ENCODE results near the gene TANK. TPM values are rescaled to one million over a fixed set of nuclear protein-coding genes. Genes with fewer than 3 reads are reported as not detected.
A peak's percentile ranks its signal among the peaks of the same experiment; 100 is the strongest.

TANK gene
- total RNA-seq, 2 donors from 2014 or later = 28.5 to 40.2 TPM

DNA sequence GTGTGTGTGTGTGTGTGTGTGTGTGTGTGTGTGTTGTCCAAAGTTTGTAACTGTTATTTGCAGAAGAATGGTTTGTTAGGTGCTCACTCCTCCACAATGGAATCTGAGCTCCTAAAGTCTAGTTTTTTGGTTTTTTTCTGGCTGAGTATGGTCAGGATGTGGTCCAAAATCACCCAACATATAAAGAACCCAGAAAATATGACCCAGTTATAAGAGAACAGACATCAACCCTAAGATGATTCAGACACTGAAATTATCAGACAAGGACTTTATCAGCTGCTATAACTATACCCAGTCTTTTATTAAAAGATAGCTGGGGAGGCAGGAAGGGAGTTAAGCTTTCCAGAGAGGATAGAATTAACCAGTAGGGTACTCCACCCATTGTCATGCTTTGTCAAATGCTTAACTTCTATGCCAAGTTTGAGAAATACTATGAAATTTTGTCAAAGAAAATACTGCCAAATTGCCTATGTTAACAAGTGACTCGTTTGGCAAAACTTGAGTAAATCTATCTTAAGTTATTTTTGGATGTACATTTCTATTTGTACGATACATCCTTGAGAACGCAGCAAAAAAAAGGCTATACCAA, 57.5 kb downstream of the TANK start:
- intact Hi-C loops (cut with DNase I) = no loop called here
- no peak for DNase-seq
- TF ChIP-seq, protein P1, sequence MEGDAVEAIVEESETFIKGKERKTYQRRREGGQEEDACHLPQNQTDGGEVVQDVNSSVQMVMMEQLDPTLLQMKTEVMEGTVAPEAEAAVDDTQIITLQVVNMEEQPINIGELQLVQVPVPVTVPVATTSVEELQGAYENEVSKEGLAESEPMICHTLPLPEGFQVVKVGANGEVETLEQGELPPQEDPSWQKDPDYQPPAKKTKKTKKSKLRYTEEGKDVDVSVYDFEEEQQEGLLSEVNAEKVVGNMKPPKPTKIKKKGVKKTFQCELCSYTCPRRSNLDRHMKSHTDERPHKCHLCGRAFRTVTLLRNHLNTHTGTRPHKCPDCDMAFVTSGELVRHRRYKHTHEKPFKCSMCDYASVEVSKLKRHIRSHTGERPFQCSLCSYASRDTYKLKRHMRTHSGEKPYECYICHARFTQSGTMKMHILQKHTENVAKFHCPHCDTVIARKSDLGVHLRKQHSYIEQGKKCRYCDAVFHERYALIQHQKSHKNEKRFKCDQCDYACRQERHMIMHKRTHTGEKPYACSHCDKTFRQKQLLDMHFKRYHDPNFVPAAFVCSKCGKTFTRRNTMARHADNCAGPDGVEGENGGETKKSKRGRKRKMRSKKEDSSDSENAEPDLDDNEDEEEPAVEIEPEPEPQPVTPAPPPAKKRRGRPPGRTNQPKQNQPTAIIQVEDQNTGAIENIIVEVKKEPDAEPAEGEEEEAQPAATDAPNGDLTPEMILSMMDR (IDR thresholded peaks at IDR 0.05) = no peak
- TF ChIP-seq POLR2A (IDR thresholded peaks at IDR 0.05) = no peak

DNA sequence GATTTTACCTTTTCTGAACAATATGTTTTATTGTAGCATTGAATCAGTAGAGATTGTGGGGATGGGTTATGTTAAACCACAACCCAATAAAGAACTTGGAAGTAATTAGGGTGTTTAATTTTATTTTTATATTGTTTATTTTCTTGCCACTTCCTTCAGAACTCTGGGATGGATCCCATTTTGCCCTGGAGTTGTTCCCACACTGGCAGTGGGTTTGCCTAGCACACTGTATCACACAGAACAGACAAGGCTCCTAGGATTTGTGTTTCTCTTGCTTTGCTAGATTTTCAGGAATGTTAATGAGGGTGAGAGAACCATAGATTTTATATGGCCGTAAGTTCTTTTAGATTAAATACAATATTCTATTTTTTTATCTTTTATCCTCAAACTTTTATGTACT, 59.0 kb downstream of the TANK start:
- Histone ChIP-seq H3K4me1 (no peaks in the 10 kb centered on the region), H3K4me3 (no peak overlapping the region), H3K27me3 (no peaks in the 10 kb centered on the region), H3K27ac (no peak overlapping the region), H3K36me3 (replicated peaks in 1 of 2; ENCODE audit: insufficient read depth in 1 of 2, low read depth in 2 of 2) (no peaks in the 10 kb centered on the region), H3K9me3 (no peaks in the 10 kb centered on the region)
- ATAC-seq (no peak), DNase-seq (no peak)
- intact Hi-C loops (cut with DNase I) = no loop called here
- 91 to 100% methylated on average over 1 of the region's 1 CpG for WGBS, 2 donors
- TF ChIP-seq, protein P1 (IDR thresholded peaks at IDR 0.05) = no peak
- no peak for TF ChIP-seq POLR2A (IDR thresholded peaks at IDR 0.05)

More for the DNA sequence above, 57.5 kb downstream of the TANK start:
- Histone ChIP-seq H3K27ac (no peak overlapping the region), H3K4me1 (no peaks in the 10 kb centered on the region), H3K27me3 (no peaks in the 10 kb centered on the region), H3K36me3 (replicated peaks in 1 of 2; ENCODE audit: insufficient read depth in 1 of 2, low read depth in 2 of 2) (no peaks in the 10 kb centered on the region), H3K9me3 (no peaks in the 10 kb centered on the region), H3K4me3 (no peak overlapping the region)
- 75 to 76% methylated on average over 3 of the region's 3 CpGs for WGBS, 2 donors
- ATAC-seq = no peak

DNA sequence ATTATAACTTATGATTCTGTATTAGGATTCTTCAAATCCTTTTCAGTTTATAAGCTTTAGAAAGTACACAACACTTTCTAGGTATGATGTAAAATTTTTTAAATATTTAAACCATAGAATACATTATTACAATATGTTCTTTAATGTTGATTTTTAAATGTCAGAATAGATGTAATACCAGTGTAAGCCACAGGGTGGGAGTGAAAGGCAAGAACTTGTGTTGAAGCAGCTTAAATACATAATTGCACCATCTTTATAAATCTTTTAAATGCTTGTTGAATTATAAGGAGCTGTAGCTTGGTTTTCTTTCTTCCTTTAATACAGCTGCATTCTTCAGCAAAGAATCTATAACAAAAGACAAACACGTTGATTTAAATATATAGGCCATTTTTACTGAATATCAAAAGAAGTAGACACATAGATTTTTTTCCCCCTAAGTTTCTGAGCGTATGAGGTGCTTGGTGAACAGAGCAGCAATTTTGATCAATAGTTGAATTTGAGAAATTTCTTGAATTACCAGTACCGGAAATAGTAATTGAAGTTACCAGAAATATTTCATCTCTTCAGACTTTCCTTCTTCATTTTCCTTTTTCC, 63.0 kb downstream of the TANK start:
- intact Hi-C loops (cut with DNase I) = loop anchor here (10.0 kb wide), 1 partner anchor 52 kb away; no protein-coding TSS in a partner anchor
- WGBS, 2 donors = 64 to 74% methylated on average over 3 of the region's 3 CpGs
- H3K27me3 ChIP-seq = no peaks in the 10 kb centered on the region

DNA sequence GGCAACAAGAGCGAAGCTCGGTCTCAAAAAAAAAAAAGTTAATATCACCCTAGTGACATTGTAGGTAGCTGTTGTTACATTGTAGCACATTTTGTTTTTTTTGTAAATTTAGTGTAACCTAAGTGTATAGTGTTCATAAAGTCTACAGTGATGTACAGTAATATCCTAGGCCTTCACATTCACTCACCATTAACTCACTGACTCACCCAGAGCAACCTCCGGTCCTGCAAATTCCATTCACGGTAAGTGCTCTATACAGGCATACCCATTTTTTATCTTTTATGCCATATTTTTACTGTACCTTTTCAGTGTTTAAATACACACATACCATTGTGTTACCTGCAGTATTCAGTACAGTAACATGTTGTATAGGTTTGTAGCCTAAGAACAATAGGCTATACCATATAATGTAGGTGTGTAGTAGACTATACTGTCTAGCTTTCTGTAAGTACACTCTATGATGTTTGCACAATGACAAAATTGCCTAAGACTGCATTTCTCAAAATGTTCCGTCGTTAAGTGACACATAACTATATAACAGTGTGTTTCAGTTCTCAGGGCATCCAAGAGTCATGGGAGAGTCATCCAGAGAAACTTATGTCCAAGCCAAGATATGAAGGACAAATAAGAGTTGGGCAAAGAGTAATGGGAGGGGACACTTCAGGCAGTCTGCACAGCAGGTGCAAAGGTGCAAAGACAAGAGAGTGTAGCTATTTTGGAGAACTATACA, 68.4 kb downstream of the TANK start:
- Histone ChIP-seq H3K27me3 (no peaks in the 10 kb centered on the region), H3K27ac (no peak overlapping the region), H3K36me3 (replicated peaks in 1 of 2; ENCODE audit: insufficient read depth in 1 of 2, low read depth in 2 of 2) (peaks cover 0 to 8% of the 10 kb centered on the region in 2 donors), H3K4me1 (no peaks in the 10 kb centered on the region), H3K4me3 (no peak overlapping the region), H3K9me3 (no peaks in the 10 kb centered on the region)
- DNase-seq = no peak
- ATAC-seq = no peak
- intact Hi-C loops (cut with DNase I) = loop anchor here (10.0 kb wide), 1 partner anchor 46 kb away; no protein-coding TSS in a partner anchor
- 75 to 79% methylated on average over 6 of the region's 6 CpGs for WGBS, 2 donors
- TF ChIP-seq POLR2A (IDR thresholded peaks at IDR 0.05) = no peak
- TF ChIP-seq, protein P1 (IDR thresholded peaks at IDR 0.05) = no peak

More for the DNA sequence above, 63.0 kb downstream of the TANK start:
- Histone ChIP-seq H3K9me3 (no peaks in the 10 kb centered on the region), H3K4me3 (no peak overlapping the region), H3K36me3 (replicated peaks in 1 of 2; ENCODE audit: insufficient read depth in 1 of 2, low read depth in 2 of 2) (no peaks in the 10 kb centered on the region), H3K4me1 (no peaks in the 10 kb centered on the region), H3K27ac (no peak overlapping the region)
- ATAC-seq = peak; percentile 55
- DNase-seq = no peak
- TF ChIP-seq, protein P1 (IDR thresholded peaks at IDR 0.05) = peak; percentile 46 to 82 (median 66)
- TF ChIP-seq POLR2A (IDR thresholded peaks at IDR 0.05) = no peak

Data from body of pancreas (tissue), 4 donors.